Measurements from ENCODE around the gene DTD2.

Gene DTD2

GRCh38 chr14:31405106-31405505 lies 52.2 kb downstream of the DTD2 start:
- no peak for DNase-seq (ENCODE audit: low read depth in 2 of 2)

DNA sequence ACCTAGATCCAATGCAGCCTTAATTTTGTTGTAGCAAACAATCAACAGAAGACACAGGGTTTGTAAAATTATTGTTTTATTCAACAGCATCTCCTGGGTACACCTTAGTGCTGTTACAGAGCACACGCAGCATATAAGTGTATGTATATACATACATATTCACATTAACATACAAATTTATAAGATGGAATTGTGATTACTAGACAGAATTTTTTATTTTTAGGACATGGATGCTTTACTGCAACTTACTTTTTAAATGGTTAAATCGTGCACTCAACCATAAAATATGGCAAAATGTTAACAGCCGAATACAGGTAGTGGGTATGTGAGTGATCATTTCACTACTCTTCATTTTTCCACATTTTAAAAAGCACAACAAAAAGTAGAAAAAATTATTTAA lies 53.6 kb downstream of the DTD2 start:
- DNase-seq (ENCODE audit: low read depth in 2 of 2), result no peak

- no peak for DNase-seq (ENCODE audit: low read depth in 2 of 2)
Measured at GRCh38 chr14:31402764-31403439, 54.4 kb downstream of the DTD2 start.

DNA sequence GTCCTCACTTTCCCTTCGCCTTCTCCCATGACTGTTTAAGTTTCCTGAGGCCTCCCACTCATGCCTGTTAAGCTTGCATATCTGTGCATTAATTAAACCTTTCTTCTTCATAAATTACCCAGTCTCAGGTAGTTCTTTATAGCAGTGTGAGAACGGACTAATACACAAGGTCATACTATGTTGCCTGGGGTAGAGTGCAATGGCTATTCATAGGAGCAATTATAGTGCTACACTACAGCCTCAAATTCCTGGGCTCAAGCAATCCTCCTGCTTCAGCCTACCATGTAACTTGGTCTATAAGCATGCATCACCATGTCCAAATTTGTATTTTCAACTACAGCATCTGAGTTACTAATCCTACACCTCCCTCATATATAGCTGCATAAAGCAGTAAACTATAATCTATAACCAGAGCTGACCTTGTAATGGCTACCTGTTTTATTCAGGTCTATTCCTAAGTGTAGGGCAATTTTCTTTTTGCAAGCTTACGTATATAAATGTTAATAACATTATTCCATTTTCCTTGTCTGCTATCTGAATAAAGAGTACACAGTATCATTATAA lies 55.9 kb downstream of the DTD2 start:
- DNase-seq (ENCODE audit: low read depth in 2 of 2), result no peak

DNA sequence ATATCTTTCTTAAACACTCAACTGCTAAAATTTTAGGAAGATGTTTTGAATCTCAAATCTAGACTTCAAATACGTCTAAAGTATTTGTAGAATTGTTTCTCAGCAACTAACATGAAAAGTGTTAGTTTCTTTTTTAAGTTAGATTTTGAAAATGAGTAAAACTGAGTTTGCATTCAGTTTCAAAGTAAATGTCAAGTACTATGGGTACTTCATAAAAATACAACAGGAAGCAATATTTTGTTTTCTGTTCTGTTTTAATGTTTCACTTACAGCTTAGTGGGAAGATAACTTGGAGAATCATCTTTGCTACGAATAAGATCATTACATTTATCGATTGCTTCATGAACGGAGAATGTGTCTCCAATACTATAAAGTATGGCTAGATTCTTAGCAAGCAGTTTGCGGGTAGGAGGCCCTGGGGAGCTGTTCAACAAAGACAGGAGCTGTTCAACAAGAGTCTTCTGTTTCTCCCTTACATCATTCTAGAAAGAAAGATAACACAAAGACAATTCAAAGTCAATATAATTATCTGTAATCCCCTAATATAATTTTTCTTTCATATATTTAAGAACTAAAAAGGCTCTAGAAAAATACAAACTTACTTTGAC lies 57.2 kb downstream of the DTD2 start:
- no peak for DNase-seq (ENCODE audit: low read depth in 2 of 2)
